ENCODE measurements around the gene HHIP.

Gene HHIP, protein sequence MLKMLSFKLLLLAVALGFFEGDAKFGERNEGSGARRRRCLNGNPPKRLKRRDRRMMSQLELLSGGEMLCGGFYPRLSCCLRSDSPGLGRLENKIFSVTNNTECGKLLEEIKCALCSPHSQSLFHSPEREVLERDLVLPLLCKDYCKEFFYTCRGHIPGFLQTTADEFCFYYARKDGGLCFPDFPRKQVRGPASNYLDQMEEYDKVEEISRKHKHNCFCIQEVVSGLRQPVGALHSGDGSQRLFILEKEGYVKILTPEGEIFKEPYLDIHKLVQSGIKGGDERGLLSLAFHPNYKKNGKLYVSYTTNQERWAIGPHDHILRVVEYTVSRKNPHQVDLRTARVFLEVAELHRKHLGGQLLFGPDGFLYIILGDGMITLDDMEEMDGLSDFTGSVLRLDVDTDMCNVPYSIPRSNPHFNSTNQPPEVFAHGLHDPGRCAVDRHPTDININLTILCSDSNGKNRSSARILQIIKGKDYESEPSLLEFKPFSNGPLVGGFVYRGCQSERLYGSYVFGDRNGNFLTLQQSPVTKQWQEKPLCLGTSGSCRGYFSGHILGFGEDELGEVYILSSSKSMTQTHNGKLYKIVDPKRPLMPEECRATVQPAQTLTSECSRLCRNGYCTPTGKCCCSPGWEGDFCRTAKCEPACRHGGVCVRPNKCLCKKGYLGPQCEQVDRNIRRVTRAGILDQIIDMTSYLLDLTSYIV

DNA sequence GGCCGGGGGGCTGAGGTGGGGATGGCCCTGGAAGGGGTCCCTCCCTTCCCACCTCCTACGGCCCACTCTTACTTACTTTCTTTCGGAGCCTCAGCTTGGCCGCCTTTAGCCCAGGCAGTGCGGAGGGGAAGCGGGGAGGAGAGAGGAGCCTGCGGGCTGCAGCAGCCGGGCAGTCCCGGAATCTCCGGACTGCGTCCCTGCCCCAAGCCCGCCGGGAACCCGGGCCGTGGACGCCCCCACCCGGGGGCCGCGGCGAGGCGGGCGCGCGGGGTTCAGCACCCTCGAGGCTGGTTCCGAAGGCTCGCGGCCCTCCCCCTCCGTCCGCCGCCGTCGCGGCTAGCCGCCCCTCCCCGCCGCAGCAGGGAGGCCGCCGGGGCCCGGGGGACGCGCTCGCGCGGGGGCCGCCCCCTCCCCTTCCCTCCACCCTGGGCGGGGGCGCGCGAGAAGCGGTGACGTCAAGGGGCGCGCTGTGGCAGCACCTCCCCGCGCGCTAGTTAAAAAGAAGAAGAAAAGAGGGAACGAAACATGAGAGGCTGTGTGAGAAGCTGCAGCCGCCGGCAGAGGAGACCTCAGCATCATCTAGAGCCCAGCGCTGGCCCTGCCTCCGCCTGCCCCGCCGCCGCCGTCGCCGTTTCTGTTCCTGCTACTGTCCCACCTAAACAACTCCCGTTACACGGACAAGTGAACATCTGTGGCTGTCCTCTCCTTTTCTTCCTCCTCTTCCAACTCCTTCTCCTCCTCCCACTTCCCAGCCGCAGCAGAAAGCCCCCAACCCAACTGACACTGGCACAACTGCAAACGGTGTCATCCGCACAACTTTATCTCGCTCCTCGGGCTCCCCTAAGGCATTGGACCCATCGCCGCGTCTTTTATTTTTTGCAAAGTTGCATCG is at the start of gene HHIP:
TSS of gene HHIP (plus strand) at position 526 of the 892 bp plus-strand sequence. CDS start 520 bp downstream, outside the sequence.
- DNase-seq (ENCODE audit: low spot score), result no peak

DNA sequence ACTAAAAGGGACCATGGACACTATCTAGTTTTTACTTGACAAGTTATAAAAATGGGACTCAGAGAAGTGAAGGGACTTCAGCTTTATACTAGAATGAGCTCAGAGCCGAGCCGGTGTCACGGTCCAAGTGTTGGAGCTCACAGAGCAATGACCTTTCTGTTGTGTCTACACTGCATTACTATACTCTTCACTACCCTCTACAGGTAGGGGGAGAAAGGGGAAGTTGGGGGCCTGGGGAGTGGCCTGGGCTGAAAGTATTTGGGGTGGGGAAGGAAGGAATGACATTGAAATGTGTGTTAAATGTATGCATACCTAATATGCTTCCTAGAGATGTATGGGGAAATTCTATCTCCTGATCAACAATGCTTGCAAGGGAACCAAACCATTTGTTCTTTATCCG is 48.8 kb upstream of the HHIP start:
- DNase-seq (ENCODE audit: low spot score), result no peak

DNA sequence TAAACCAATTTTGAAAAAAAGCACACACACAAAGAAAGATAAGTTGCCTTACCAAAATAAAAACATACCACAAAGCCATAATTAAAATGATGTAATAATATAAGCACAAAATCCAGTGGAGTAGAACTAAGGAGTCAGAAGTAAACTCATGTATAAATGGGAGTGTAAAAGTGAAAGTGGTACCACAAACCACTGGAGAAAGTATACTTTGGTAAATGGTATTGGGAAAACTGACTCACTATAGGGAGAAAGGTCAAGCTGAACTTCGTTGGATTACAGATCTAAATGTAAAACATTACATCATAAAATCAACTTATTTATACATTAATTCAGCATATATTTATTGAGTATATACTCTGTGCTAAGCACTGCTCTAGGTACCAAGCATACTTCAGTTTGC is 46.3 kb upstream of the HHIP start:
- DNase-seq (ENCODE audit: low spot score), result no peak

DNA sequence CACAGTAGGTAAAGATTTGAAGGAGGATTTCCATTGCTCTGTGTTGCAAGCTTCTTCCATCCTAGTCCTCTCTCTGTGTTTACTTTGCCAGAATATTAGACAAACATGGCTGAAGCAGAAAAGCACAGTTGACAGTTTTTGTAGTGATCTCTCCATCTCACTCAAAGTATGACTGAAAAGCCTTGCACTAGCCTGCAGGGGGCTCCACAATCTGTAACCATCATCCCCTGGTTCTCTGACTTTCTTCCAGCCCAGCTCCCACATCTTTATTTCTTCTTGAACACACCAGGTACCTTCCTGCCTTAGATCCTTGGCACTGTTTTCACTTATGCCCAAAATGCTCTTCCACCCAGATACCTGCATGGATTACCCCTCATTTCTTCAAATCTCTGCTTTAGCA is 34.1 kb upstream of the HHIP start:
- no peak for DNase-seq (ENCODE audit: low spot score)

DNA sequence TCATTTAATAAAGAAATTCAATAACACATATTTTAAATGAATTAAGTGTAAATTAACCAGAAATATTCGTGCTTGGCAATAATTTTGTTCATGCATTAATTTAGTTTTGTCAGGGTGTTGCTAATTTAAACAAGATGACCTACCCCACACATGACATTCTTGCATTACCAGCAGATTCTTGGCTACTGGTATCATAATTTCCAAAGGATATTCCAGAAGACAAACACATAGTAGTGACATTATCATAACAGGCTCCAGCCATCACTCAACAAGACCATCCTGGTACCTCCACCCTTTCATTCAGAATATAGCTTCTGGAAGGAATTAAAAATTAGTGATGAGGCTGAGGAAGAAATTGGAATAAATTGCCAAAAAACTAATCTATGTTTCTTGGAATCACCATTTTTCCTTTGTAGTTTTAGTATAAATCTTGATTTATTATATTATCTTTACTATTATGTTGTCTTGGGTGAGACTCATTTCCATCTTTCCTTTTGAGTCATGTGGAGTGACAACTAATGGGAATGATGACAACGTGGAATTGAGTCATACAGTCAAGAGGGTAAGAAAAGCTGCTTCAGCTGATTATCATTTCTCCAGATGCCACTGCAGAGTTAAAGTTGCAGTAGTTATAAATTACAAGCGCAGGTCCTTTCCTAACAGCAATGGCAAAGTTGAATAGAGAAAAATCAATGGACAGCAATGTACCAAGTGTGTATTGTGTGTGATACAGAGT is 30.9 kb upstream of the HHIP start:
- no peak for DNase-seq (ENCODE audit: low spot score)

DNA sequence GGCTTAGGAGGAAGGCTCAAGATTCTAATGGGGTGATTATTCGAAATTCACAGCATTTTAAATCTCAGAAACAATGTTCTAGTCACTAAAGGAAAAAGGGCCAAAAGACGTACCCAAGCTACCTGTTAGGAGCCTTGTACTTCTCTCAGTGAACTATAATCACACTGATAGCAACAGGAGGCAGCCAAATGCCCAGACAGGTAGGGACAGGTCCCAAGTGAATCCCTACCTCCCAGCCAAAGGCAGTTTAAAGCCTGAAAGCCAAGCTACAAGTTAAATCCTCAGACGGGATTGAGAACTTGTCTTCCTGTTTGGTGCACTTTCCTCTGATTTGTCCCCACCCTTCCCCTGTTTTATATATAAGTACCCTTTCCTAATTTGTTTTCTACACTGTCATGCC is 24.3 kb upstream of the HHIP start:
- no peak for DNase-seq (ENCODE audit: low spot score)

DNA sequence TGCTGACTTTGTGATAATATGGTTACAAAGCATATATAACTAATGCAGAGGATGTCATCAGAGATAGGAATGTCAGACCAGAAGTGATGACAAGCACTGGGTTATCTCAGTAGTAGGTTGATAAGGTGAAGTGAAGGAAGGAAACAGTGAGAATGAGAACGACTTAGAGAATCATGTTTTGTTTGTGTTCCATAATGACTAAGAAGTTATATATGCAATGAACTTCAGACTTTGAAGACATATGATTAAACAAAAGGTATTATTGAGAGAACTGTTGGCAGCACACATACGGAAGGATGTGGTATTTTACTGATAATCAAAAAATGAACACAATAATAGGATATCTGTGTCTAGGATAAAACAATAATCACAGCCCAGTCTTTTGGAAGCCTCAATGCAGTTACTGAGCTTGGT is 18.3 kb upstream of the HHIP start:
- DNase-seq (ENCODE audit: low spot score), result no peak

DNA sequence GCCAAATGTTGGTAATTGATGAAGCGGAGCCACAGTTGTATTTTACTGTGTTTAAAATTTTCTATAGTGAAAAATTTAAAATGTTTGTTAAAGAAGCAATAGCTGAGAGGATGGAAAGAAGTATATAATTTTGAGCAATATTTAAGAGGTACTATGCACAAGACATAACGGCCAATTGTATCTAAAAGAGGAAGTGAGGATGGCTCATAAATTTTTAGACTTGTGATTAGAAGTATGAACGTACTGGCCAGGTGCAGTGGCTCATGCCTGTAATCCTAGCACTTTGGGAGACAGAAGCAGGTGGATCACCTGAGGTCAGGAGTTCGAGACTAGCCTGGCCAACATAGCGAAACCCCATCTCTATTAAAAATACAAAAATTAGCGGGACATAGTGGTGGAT is 12.7 kb upstream of the HHIP start:
- no peak for DNase-seq (ENCODE audit: low spot score)

DNA sequence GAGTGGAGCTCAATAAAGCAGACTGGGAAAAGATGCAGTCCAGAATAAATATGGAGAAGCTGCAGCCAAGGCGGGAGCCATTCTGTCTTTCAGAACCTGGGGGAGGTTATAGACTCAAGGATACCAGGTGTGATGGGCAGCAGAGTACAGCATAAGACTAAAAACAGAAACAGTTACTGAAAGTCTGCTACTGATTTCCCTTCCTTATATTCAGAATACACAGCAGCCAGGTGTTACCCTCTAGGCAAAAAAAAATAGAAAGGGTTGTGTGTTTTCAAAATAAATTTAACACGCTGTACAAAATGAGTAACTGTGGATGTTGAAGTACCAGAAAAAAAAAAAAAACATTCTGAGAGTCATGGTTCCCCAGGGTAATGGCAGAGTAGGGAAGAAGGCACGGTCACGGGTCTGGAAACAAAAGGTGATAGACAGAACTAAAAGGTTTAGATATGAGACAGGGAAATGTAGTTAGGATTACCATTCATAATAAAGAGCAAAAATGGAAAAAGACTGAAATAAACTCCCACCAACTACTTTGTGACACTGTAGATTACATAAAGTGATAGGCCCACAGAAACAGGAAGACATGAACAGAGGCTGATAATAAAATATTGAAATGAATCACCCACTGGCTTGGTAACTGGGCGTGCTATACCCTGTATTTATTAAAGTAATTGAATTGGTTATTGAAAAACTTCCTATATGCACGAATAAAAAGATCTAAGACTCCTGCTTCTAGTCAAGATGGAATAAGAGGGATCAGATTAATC is 10.8 kb upstream of the HHIP start:
- no peak for DNase-seq (ENCODE audit: low spot score)

DNA sequence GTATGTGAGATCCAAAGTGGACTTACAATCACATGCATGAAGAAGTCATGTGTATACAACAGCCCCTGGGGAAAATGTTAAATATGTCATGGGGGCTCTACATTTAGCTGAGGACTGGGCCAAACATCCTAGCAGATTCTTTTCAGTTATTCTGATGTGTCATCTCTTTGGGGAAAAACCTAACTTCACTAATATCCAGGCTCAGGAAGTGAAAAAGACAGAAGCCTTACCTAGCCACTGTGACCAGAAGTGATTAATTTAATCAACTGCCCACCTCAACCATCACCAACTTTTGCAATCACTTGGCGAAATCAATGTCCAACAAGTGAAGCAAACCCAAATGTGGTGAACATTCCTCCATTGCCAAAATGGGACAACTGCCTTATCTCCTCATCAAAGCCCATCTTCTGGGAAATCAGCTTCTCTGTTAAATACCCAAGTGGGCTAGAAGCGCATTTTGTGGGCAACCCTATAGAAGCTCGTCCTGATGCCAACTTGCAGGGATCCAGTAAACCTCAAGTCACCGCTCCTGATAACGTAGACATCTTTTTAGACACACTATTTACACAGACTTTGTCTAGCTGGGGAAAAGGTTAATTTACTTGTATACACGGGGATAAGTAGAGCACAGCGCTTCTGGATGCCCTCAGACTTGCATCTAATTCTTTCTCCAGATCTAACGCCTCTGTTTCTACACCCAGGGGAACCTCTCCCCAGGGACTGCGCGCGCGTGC is 1.4 kb upstream of the HHIP start:
- no peak for DNase-seq (ENCODE audit: low spot score)

DNA sequence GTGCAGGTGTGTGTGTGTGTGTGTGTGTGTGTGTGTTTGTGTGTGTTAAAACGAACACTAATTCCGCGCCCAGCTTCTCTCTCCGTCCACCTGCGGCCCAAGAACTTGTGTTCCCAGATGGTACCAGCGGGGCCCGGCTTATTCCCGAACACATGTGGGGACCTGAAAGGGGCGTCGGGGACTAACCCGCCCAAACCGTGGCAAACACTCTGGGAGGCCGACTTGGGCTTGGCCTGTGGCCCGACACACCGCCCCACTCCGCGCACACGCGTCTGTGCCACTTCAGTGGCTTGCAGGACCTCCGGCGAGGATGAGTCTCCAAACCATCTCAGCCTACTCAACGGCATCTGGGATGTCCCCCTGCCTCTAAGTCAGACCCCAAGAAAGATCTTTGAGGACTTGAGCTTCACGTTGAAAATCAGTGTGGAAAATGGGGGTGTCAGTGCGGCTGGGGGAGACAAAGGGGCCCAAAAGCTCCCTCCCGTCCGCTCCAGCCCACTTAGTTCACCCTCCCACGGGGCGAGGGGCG is 790 bp upstream of the HHIP start:
- DNase-seq (ENCODE audit: low spot score), result no peak

DNA sequence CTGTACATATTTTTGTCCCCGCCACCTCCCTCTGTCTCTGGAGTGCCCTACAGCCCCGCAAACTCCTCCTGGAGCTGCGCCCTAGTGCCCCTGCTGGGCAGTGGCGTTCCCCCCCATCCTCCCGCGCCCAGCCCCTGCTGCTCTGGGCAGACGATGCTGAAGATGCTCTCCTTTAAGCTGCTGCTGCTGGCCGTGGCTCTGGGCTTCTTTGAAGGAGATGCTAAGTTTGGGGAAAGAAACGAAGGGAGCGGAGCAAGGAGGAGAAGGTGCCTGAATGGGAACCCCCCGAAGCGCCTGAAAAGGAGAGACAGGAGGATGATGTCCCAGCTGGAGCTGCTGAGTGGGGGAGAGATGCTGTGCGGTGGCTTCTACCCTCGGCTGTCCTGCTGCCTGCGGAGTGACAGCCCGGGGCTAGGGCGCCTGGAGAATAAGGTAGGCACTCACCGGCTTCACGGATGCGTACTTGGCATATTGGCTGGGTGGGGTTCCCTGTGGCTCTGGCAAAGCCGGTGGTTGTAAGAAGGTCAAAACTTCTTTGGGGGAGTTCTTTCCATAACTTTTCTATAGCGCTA is 653 bp downstream of the HHIP start:
- DNase-seq (ENCODE audit: low spot score), result no peak

DNA sequence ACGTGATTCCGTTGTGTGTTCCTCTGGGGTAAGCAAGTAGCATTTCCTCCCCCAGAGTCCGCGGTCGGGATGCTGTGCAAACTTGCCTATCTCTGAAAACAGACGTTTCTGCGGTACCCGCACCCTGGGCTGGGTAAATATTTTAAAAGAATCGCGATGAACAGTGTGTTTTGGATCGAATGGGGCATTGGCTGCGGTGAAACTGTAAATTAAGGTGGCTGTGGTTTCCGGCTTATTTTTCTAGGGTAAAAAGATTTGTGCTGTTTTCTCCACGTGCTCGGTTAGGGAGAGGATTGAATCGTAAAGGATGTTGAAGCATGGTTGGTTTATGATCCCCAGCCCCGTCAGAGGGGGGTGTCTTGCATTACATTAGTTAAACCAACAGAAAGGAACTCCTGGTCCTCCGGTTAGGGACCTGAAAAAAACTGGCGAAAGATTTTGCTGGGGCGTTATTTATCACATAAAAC is 1.2 kb downstream of the HHIP start:
- no peak for DNase-seq (ENCODE audit: low spot score)

DNA sequence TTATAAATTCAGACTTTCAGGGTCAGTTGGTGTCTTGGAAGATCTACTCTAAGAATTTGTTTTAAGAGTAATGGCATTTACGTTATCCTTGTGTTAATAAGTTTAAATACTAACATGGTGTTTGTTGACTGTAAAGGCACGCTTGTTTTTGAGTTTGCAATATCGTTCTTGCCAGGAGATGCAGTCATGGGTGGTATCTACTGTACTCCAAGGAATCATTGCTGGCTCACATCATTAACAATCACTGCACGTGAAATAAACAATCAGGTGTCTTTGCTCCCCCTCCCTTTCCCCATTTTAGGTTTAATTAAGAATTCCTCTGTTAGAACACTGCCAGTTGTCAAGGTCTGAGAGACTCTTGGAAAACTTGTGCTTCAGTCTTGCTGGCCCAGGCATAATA is 1.6 kb downstream of the HHIP start:
- no peak for DNase-seq (ENCODE audit: low spot score)

DNA sequence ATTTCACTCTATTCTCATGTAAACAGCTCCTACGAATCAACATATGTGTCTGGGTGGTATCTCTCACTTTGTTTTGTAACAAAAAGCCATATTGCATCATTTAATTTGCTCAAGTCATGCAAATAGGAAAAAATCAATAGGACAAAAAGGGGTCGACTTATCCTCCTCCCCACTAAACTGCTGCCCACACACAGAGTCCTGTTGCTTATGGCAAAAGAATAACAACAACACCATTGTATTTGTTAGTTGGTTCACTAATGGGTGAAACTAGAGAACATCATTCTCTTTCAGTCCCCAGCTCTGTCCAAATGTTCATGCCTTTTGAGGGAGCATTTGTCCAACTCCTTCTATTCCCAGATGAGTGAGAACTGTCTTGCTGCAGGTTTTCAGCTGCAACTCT is 2.1 kb downstream of the HHIP start:
- DNase-seq (ENCODE audit: low spot score), result no peak

DNA sequence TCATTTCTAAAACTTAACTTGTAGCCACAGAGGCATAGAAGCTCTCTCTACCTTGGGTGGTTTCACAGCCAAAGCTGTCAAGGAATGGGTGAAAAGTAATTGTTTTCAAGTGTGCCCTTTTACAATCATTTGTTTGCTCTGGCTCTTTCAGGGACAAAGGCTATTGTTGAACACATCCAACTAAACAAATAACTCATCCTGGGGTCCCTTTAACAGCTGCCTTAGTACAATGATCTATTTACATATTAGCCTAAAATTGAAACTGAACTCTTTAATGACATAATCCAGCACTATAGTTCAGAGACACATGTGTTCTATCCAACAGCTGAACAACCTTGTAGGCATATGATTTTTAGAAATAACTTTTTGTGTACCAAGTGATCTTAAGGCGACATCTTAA is 3.7 kb downstream of the HHIP start:
- no peak for DNase-seq (ENCODE audit: low spot score)

DNA sequence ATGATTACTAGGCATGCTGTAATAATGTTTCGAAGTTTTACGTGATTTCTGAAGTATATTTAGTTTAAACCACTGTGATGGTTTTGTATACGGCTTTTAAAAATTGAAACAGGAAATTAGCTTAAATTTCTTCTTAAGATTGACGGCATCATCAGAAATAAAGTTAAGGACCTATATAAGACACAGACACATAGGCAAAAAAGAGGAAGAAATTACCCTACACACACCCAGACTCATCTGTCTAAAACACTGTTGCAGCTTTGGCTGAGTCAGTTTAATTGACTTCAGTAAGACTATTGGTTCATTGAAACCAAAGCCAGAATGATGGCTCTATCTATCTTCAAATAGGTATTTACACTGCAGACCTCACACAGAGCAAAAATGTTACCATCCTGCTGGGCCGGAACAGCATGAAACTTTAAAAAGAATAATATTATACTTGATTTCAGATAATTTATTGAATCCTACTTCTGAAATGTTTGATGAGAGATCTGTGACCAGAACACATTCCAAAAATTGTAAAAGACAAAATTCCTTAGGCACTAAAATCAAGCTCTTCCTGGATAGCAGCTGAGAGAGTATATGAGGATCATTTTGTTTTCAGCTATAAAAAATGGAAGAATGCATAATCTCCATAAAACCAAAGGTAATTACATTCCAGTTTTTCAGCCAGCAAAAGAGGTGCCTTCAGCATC is 4.5 kb downstream of the HHIP start:
- DNase-seq (ENCODE audit: low spot score), result no peak

DNA sequence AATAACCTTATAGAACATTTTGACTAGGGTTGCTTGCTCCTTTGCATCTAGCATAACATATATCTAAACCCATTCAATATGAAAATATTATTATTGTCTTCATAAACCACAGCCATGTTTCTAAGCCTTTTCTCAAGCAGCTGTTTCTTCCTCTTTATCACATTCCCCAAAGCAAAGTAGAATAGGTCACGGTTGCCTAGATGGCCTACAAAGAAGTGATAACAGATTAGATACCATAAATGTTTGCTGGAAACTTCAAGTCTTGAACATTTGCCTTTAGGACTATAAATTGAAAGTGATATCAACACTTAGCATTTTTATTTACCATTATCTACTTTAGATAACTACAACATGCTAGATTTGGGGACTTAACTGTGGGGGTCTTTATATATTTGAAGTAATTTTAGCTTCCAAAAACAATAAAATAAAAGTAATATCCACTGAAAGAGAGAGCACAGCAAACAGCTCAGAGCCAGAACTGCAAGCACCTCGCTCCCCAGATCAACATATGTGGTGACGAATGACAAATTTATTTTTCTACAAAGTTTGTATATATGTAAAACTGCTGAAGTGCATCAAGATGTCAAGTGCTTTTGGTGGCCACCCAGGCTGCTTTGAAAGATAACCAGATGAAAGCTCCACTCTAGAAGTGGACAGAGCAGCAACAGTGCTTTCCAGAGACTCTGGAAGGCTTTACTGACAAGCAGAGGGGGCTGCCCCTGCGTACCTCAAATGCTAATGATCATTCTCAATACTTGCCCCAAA is 8.0 kb downstream of the HHIP start:
- no peak for DNase-seq (ENCODE audit: low spot score)
